HG02885 (cell line): Measurements from ENCODE around the gene SESN2.
"Not testable (repeated sequence)": the region's sequence is repeated elsewhere in the genome, so short reads cannot be mapped to it uniquely, and the experiment has no call there.

Experiments used
- ATAC-seq: cut with Tn5 transposase; IDR thresholded peaks from one replicate; pipeline ENCODE4 v1.9.1; 2021; ENCODE audit warnings: mild to moderate bottlenecking; ENCODE audit not compliant: unreplicated experiment, poor library complexity

SESN2 gene

GRCh38 chr1:28326515-28326914, 67.2 kb downstream of the SESN2 start:
- no peak for ATAC-seq

GRCh38 chr1:28326984-28327383, 67.7 kb downstream of the SESN2 start:
- no peak for ATAC-seq

DNA sequence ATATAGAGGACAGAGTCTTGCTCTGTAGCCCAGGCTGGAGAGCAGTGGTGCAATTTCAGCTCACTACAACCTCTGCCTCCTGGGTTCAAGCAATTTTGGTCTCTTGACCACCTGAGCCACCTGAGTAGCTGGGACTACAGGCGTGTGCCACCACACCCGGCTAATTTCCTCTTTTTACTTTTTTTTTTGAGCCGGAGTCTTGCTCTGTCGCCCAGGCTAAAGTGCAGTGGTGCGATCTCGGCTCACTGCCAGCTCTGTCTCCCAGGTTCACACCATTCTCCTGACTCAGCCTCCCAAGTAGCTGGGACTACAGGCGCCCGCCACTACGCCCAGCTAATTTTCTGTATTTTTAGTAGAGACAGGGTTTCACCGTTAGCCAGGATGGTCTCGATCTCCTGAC, 68.1 kb downstream of the SESN2 start:
- not testable (repeated sequence) for ATAC-seq

DNA sequence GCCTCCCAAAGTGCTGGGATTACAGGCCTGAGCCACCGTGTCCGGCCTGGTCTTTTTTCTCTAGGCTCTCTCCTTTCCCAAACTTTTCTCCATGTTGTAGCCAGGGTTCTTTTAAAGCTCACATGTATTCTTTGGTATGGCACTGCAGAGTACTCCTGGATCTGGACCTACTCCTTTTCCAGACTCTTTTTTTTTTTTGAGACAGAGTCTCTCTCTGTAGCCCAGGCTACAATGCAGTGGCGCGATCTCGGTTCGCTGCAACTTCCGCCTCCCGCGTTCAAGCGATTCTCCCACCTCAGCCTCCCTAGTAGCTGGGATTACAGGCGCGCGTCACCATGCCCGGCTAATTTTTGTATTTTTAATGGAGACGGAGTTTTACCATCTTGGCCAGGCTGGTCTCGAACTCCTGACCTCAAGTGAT, 68.9 kb downstream of the SESN2 start:
- ATAC-seq: no peak

DNA sequence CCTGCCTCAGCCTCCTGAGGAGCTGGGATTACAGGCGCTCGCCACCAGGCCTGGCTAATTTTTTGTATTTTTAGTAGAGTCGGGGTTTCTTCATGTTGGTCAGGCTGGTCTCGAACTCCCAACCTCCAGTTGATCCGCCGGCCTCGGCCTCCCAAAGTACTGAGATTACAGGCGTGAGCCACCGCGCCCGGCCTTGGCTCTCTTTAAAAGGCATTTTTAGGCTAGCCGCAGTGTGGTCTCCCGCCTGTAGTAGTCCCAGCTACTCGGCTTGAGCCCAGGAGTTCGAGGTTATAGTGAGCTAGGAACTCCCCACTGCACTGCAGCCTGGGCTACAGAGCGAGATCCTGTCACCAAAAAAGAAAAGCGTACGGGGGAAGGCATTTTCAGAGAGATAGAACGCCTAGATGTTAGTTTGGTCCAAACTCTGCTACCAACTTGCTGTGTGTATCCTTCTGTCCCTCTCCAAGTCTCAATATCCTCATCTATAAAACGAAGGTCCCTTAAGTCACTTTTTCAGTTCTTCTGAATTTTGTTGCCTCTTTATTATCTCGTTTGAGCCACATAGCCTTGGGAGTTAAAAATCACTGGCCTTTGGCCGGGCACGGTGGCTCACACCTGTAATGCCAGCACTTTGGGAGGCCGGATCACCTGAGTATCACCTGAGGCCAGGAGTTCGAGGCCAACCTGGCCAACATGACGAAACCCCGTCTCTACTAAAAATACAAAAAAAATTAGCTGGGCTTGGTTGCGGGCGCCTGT, 70.3 kb downstream of the SESN2 start:
- no peak for ATAC-seq
